H1 (cell line): ENCODE measurements around the gene SNAPIN. TPM values are rescaled to one million over a fixed set of nuclear protein-coding genes. Genes with fewer than 3 reads are reported as not detected.

Source experiments
- BACH1 ChIP-seq: IDR thresholded peaks from 2 replicates; pipeline ENCODE4 v1.6.1; 2012; ENCODE audit warnings: low read length, improper control_type of control experiment
- CHD1 ChIP-seq: IDR thresholded peaks from 2 replicates; pipeline ENCODE4 v1.6.1; 2012; ENCODE audit warnings: low read depth, low read length, improper control_type of control experiment
- CHD7 ChIP-seq: fragments of 300-600 bp; sonication (generic); IDR thresholded peaks from 2 replicates; pipeline ENCODE4 v1.7.1; 2012; ENCODE audit warnings: low read length, moderate library complexity, mild to moderate bottlenecking, inconsistent platforms; ENCODE audit not compliant: insufficient replicate concordance
- RAD21 ChIP-seq, 2 experiments: IDR thresholded peaks in 1 of 2; conservative IDR thresholded peaks in 1 of 2; 2 replicates each; pipeline ENCODE4 v1.6.1; 2011; ENCODE audit warnings: low read depth in 2 of 2, low read length in 2 of 2, improper control_type of control experiment in 1 of 2, inconsistent platforms in 1 of 2, mild to moderate bottlenecking in 1 of 2, moderate library complexity in 1 of 2
- polyA plus RNA-seq, 7 experiments: library from polyadenylated mRNA; depleted of rRNA in 3 of 7; stranded (reverse) in 5 of 7; unstranded in 2 of 7; fragments of >200 nt in 5 of 7; fragments of 200-250 nt in 2 of 7; gene quantifications; 1 replicate in 5 of 7; 2 replicates in 1 of 7; 4 replicates in 1 of 7; pipeline versions ENCODE4 v1.2.1 to v1.2.3, GENCODE V29; 2011 to 2013; ENCODE audit warnings: missing spikeins in 2 of 7, mixed read lengths in 2 of 7
- total RNA-seq: library from RNA; stranded (reverse); fragmentation: NEBNext Ultra II Directional; extraction: Animal tissue kit (Norgen Biotek cat#: 25700); gene quantifications from 2 replicates; pipeline ENCODE4 v1.2.1, GENCODE V29; 2021

The SNAPIN gene
- total and polyA plus RNA-seq, 2 of the 8 experiments (the other 6 are each of a cell fraction or from before 2014, with no cell fraction given) = 25.7 to 31.1 TPM

DNA sequence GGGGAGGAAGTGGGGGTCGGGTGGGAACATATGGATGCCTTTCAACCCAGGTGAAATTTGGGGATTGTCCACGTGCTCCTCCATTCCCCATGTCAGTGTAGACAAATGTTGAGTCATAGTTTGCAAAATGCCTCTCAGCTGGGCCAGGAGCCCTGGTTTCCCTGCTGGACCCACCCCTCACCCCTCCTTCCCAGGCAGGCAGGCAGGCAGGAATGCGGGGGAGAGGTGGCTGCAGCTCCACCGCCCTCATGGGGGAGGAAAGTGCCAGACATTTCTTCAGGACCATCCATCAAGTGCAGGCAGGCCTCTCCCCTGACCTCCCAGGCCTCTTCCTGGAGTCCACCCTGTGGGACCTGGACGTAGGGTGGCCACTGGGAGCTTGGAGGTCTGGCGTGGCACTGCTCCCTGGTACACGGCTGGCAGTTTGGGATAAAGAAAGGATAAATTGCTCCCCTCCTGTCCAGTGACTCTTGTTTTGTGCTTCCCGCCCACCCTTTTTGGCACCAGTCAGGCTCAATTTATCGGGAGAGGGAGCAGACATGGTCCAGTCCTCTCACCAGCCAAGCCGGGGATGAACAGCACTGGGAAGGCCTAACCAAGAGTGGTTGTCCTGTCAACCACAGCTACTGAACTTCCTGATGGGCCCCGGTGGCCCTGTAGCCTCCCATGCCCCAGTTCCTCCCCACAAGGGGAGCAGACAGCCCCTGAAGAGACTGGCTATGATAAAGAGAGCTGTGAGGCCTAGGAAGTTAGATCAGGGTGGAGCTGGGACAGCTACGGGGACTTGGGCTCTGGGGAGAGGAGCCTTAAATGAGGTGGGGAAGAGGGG, 38.9 kb downstream of the SNAPIN start (continued):
- TF ChIP-seq CHD7 = no peak
- peak; percentile 7 to 9; a peak in 2 of 4 replicates for TF ChIP-seq RAD21 (IDR thresholded peaks at IDR 0.05 in 1 of 2, conservative IDR thresholded peaks at IDR 0.05 in 1 of 2; ENCODE audit: low read depth in 2 of 2, low read length in 2 of 2)
- TF ChIP-seq CHD1 = no peak
- TF ChIP-seq BACH1 = peak; percentile 84
